Mesenchymal stem cell (in vitro differentiated cells and primary cell): Measurements from ENCODE around the gene CYP39A1.
A peak's percentile ranks its signal among the peaks of the same experiment; 100 is the strongest.

Experiments
- DNase-seq: peaks from one replicate; pipeline ENCODE4 v3.0.0-alpha.2; 2013
- H2AFZ ChIP-seq: one replicate; pipeline ENCODE4 v1.6.1; 2013; ENCODE audit warnings: low read depth, mild to moderate bottlenecking, control low read depth, inconsistent platforms, low read length, moderate library complexity
- H2AK5ac ChIP-seq: 2 replicates; pipeline ENCODE4 v1.6.1; 2013; ENCODE audit warnings: low read length, moderate library complexity, mild to moderate bottlenecking, inconsistent platforms; ENCODE audit not compliant: severe bottlenecking
- H2BK120ac ChIP-seq: one replicate; pipeline ENCODE4 v1.6.1; 2013; ENCODE audit warnings: low read depth, mild to moderate bottlenecking, inconsistent platforms, low read length, moderate library complexity
- H2BK12ac ChIP-seq, 2 experiments: one replicate each; pipeline ENCODE4 v1.6.1; 2013; ENCODE audit warnings: inconsistent platforms in 2 of 2, low read length in 2 of 2, mild to moderate bottlenecking in 2 of 2, moderate library complexity in 2 of 2, control low read depth in 1 of 2
- H2BK15ac ChIP-seq: one replicate; pipeline ENCODE4 v1.6.1; 2013; ENCODE audit warnings: mild to moderate bottlenecking, low read depth, inconsistent platforms; ENCODE audit not compliant: poor library complexity, severe bottlenecking
- H2BK5ac ChIP-seq: 2 replicates; pipeline ENCODE4 v1.6.1; 2013; ENCODE audit warnings: low read depth, mild to moderate bottlenecking, low read length, control low read depth, inconsistent platforms; ENCODE audit not compliant: poor library complexity, severe bottlenecking
- H3K14ac ChIP-seq, 2 experiments: one replicate each; pipeline ENCODE4 v1.6.1; 2013; ENCODE audit warnings: inconsistent platforms in 2 of 2, low read length in 2 of 2, control low read depth in 1 of 2, mild to moderate bottlenecking in 1 of 2, moderate library complexity in 1 of 2
- H3K18ac ChIP-seq, 2 experiments: one replicate each; pipeline ENCODE4 v1.6.1; 2013; ENCODE audit warnings: inconsistent platforms in 2 of 2, low read length in 2 of 2, control low read depth in 1 of 2, low read depth in 1 of 2, mild to moderate bottlenecking in 1 of 2
- H3K23ac ChIP-seq, 2 experiments: one replicate each; pipeline ENCODE4 v1.6.1; 2013; ENCODE audit warnings: inconsistent platforms in 2 of 2, low read length in 2 of 2, mild to moderate bottlenecking in 2 of 2, moderate library complexity in 2 of 2, control low read depth in 1 of 2
- H3K27ac ChIP-seq: 2 replicates; pipeline ENCODE4 v1.5.1; 2013; ENCODE audit warnings: mild to moderate bottlenecking, moderate library complexity, low read length, control low read depth, inconsistent platforms; ENCODE audit not compliant: poor library complexity, severe bottlenecking
- H3K27me3 ChIP-seq, 2 experiments: 2 replicates each; pipeline versions ENCODE4 v1.6.1 to v1.7.0; 2013; ENCODE audit warnings: low read length in 2 of 2, mild to moderate bottlenecking in 2 of 2, moderate library complexity in 2 of 2, control low read depth in 1 of 2, inconsistent platforms in 1 of 2; ENCODE audit not compliant: control insufficient read depth in 1 of 2, insufficient read depth in 1 of 2
- H3K36me3 ChIP-seq, 2 experiments: 2 replicates each; pipeline versions ENCODE4 v1.6.1 to v1.7.0; 2013; ENCODE audit warnings: low read length in 2 of 2, control low read depth in 1 of 2, inconsistent platforms in 1 of 2, low read depth in 1 of 2, mild to moderate bottlenecking in 1 of 2; ENCODE audit not compliant: insufficient read depth in 2 of 2, control insufficient read depth in 1 of 2
- H3K4ac ChIP-seq, 2 experiments: one replicate each; pipeline ENCODE4 v1.6.1; 2013; ENCODE audit warnings: inconsistent platforms in 2 of 2, low read length in 2 of 2, mild to moderate bottlenecking in 2 of 2, moderate library complexity in 2 of 2, control low read depth in 1 of 2, low read depth in 1 of 2
- H3K4me1 ChIP-seq: 2 replicates; pipeline ENCODE4 v1.6.1; 2013; ENCODE audit warnings: low read depth, low read length, control low read depth; ENCODE audit not compliant: control insufficient read depth, insufficient read depth
- H3K4me2 ChIP-seq: 2 replicates; pipeline ENCODE4 v1.6.1; 2013; ENCODE audit warnings: low read length, mild to moderate bottlenecking, inconsistent platforms; ENCODE audit not compliant: poor library complexity, severe bottlenecking
- H3K4me3 ChIP-seq, 2 experiments: 2 replicates each; pipeline versions ENCODE4 v1.5.1 to v1.7.0; 2013; ENCODE audit warnings: low read length in 2 of 2, mild to moderate bottlenecking in 2 of 2, control low read depth in 1 of 2, low read depth in 1 of 2; ENCODE audit not compliant: insufficient read depth in 1 of 2
- H3K79me1 ChIP-seq: replicated peaks from 2 replicates; pipeline ENCODE4 v1.6.1; 2013; ENCODE audit warnings: mild to moderate bottlenecking, control low read depth, low read length, inconsistent platforms; ENCODE audit not compliant: poor library complexity, severe bottlenecking
- H3K9ac ChIP-seq: 2 replicates; pipeline ENCODE4 v1.7.0; 2013; ENCODE audit warnings: mild to moderate bottlenecking, low read length, moderate library complexity
- H3K9me3 ChIP-seq: 2 replicates; pipeline ENCODE4 v1.7.0; 2013; ENCODE audit warnings: mild to moderate bottlenecking, low read length; ENCODE audit not compliant: control insufficient read depth
- H4K8ac ChIP-seq: one replicate; pipeline ENCODE4 v1.6.1; 2013; ENCODE audit warnings: inconsistent platforms, mild to moderate bottlenecking, low read length, moderate library complexity
- H4K91ac ChIP-seq: one replicate; pipeline ENCODE4 v1.6.1; 2013; ENCODE audit warnings: mild to moderate bottlenecking, low read length, inconsistent platforms
- WGBS: methylation state at CpG from one replicate; pipeline ENCODE4 v1.1.7; 2013; ENCODE audit warnings: mixed read lengths; 5-methylcytosine and 5-hydroxymethylcytosine counted together

Gene CYP39A1

GRCh38 chr6:46581459-46582177 is 71.0 kb downstream of the CYP39A1 start:
- no peak overlapping the region for H3K14ac ChIP-seq
- H3K79me1 ChIP-seq: no peaks in the 10 kb centered on the region
- no peak overlapping the region for H4K8ac ChIP-seq
- no peak overlapping the region for H2BK12ac ChIP-seq
- no peaks in the 10 kb centered on the region for H3K36me3 ChIP-seq
- H3K4me1 ChIP-seq: no peaks in the 10 kb centered on the region
- no peak overlapping the region for H2AK5ac ChIP-seq
- no peak overlapping the region for H2BK15ac ChIP-seq
- H3K27ac ChIP-seq: no peak overlapping the region
- H3K9me3 ChIP-seq: no peaks in the 10 kb centered on the region
- H3K4me3 ChIP-seq: no peak overlapping the region
- H4K91ac ChIP-seq: no peak overlapping the region
- no peaks in the 10 kb centered on the region for H3K27me3 ChIP-seq
- no peak overlapping the region for H3K4ac ChIP-seq
- no peak overlapping the region for H2BK5ac ChIP-seq
- H2AFZ ChIP-seq: no peak overlapping the region
- H3K9ac ChIP-seq: no peak overlapping the region
- no peak overlapping the region for H3K18ac ChIP-seq
- no peak overlapping the region for H2BK120ac ChIP-seq
- no peak overlapping the region for H3K23ac ChIP-seq
- H3K4me2 ChIP-seq: no peak overlapping the region
- no peak for DNase-seq

- Histone ChIP-seq H3K79me1 (no peaks in the 10 kb centered on the region), H3K4me3 (no peak overlapping the region), H3K4me1 (no peaks in the 10 kb centered on the region), H2BK5ac (no peak overlapping the region), H4K8ac (no peak overlapping the region), H3K9me3 (no peaks in the 10 kb centered on the region), H3K4ac (no peak overlapping the region), H3K14ac (no peak overlapping the region), H3K4me2 (no peak overlapping the region), H3K23ac (no peak overlapping the region), H4K91ac (no peak overlapping the region), H3K36me3 (no peaks in the 10 kb centered on the region), H3K18ac (no peak overlapping the region), H2BK15ac (no peak overlapping the region), H2AFZ (no peak overlapping the region), H3K27me3 (no peaks in the 10 kb centered on the region), H2BK12ac (no peak overlapping the region), H3K9ac (no peak overlapping the region), H2BK120ac (no peak overlapping the region), H2AK5ac (no peak overlapping the region), H3K27ac (no peak overlapping the region)
- no peak for DNase-seq
- WGBS: 71% methylated on average over 3 of the region's 3 CpGs
Measured at GRCh38 chr6:46575530-46575929, 77.1 kb downstream of the CYP39A1 start.

GRCh38 chr6:46573140-46573539 is 79.5 kb downstream of the CYP39A1 start:
- H4K91ac ChIP-seq: no peak overlapping the region
- H3K27ac ChIP-seq: no peak overlapping the region
- DNase-seq: no peak
- H2BK12ac ChIP-seq: no peak overlapping the region
- no peak overlapping the region for H3K4me3 ChIP-seq
- H3K14ac ChIP-seq: no peak overlapping the region
- H2BK15ac ChIP-seq: no peak overlapping the region
- H3K79me1 ChIP-seq: no peaks in the 10 kb centered on the region
- no peaks in the 10 kb centered on the region for H3K9me3 ChIP-seq
- no peak overlapping the region for H3K9ac ChIP-seq
- no peak overlapping the region for H2AK5ac ChIP-seq
- H3K27me3 ChIP-seq: no peaks in the 10 kb centered on the region
- no peak overlapping the region for H3K18ac ChIP-seq
- peak overlapping the region in 1 of 2 experiments; percentile 80 for H3K23ac ChIP-seq
- no peak overlapping the region for H3K4ac ChIP-seq
- no peak overlapping the region for H2BK5ac ChIP-seq
- H2AFZ ChIP-seq: no peak overlapping the region
- no peak overlapping the region for H4K8ac ChIP-seq
- no peak overlapping the region for H2BK120ac ChIP-seq
- no peaks in the 10 kb centered on the region for H3K36me3 ChIP-seq
- no peak overlapping the region for H3K4me2 ChIP-seq
- H3K4me1 ChIP-seq: no peaks in the 10 kb centered on the region
- 82% methylated on average over 2 of the region's 2 CpGs for WGBS

GRCh38 chr6:46565531-46565930 is 87.1 kb downstream of the CYP39A1 start:
- Histone ChIP-seq H3K4ac (no peak overlapping the region), H3K4me1 (no peaks in the 10 kb centered on the region), H3K23ac (no peak overlapping the region), H2BK15ac (no peak overlapping the region), H2BK12ac (no peak overlapping the region), H4K91ac (no peak overlapping the region), H3K27me3 (no peaks in the 10 kb centered on the region), H3K4me3 (no peak overlapping the region), H2BK5ac (no peak overlapping the region), H3K9me3 (no peaks in the 10 kb centered on the region), H3K9ac (no peak overlapping the region), H3K4me2 (no peak overlapping the region), H2AFZ (no peak overlapping the region), H2AK5ac (no peak overlapping the region), H3K14ac (no peak overlapping the region), H3K36me3 (no peaks in the 10 kb centered on the region), H3K27ac (no peak overlapping the region), H3K79me1 (no peaks in the 10 kb centered on the region), H3K18ac (no peak overlapping the region), H4K8ac (no peak overlapping the region), H2BK120ac (no peak overlapping the region)
- DNase-seq: no peak
- 89% methylated on average over 3 of the region's 3 CpGs for WGBS
